PC-9 (cell line): ENCODE results near the gene GDPD4. TPM values are rescaled to one million over a fixed set of nuclear protein-coding genes. Genes with fewer than 3 reads are reported as not detected.

Experiments
- BruUV-seq: library from RNA; stranded (reverse); fragments of 400-500 nt; replicated peaks from 2 replicates; lab custom pipeline; 2021; lab: Mats Ljungman, UMichigan
- CTCF ChIA-PET: fragments of 300-600 bp; sonication (Branson Sonifier 250); formaldehyde crosslinking; loops from one replicate; lab custom pipeline; 2022; ENCODE audit warnings: antibody characterized with exemption; lab: Charles Lee
- POLR2A ChIA-PET: fragments of 300-600 bp; sonication (Branson Sonifier 250); formaldehyde crosslinking; loops from one replicate; lab custom pipeline; 2022; ENCODE audit warnings: antibody characterized with exemption; ENCODE audit not compliant: unreplicated experiment; lab: Charles Lee
- DNase-seq, 2 experiments: peaks; one replicate each; pipeline versions ENCODE4 v3.0.0 to v3.0.0-alpha.2; 2015 to 2022; ENCODE audit warnings: mixed read lengths in 1 of 2
- H2AFZ ChIP-seq: fragments of 200-600 bp; sonication (generic); 2 replicates; pipeline ENCODE4 v1.8.1; 2017; ENCODE audit warnings: antibody characterized with exemption
- H3F3A ChIP-seq: fragments of 200-600 bp; sonication (generic); 2 replicates; pipeline ENCODE4 v1.8.1; 2017; ENCODE audit warnings: antibody characterized with exemption, mild to moderate bottlenecking, low read depth; ENCODE audit not compliant: insufficient read depth
- H3K27ac ChIP-seq: fragments of 200-600 bp; sonication (generic); 2 replicates; pipeline ENCODE4 v1.6.1; 2016; ENCODE audit warnings: mixed run types
- H3K27me3 ChIP-seq: fragments of 200-600 bp; sonication (generic); 2 replicates; pipeline ENCODE4 v1.6.1; 2016; ENCODE audit warnings: low read depth, mixed run types; ENCODE audit not compliant: insufficient read depth
- H3K36me3 ChIP-seq: fragments of 200-600 bp; sonication (generic); 2 replicates; pipeline ENCODE4 v1.6.1; 2016; ENCODE audit warnings: low read depth, mixed run types
- H3K4me1 ChIP-seq: fragments of 200-600 bp; sonication (generic); replicated peaks from 2 replicates; pipeline ENCODE4 v1.6.1; 2016; ENCODE audit warnings: mixed run types; ENCODE audit not compliant: insufficient read depth
- H3K4me2 ChIP-seq: fragments of 200-600 bp; sonication (generic); 2 replicates; pipeline ENCODE4 v1.6.1; 2017; ENCODE audit warnings: mixed run types
- H3K4me3 ChIP-seq: fragments of 200-600 bp; sonication (generic); 2 replicates; pipeline ENCODE4 v1.6.1; 2016; ENCODE audit warnings: mixed run types
- H3K79me2 ChIP-seq: fragments of 200-600 bp; sonication (generic); 2 replicates; pipeline ENCODE4 v1.6.1; 2017; ENCODE audit warnings: low read depth, mixed run types
- H3K9me2 ChIP-seq: fragments of 200-600 bp; sonication (generic); 2 replicates; pipeline ENCODE4 v1.8.1; 2017; ENCODE audit warnings: mild to moderate bottlenecking; ENCODE audit not compliant: insufficient read depth
- H3K9me3 ChIP-seq: fragments of 200-600 bp; sonication (generic); 2 replicates; pipeline ENCODE4 v1.8.1; 2016; ENCODE audit warnings: low read depth; ENCODE audit not compliant: insufficient read depth
- H4K20me1 ChIP-seq: fragments of 200-600 bp; sonication (generic); 2 replicates; pipeline ENCODE4 v1.8.1; 2017; ENCODE audit not compliant: insufficient read depth
- CTCF ChIP-seq: fragments of 200-600 bp; sonication (generic); conservative IDR thresholded peaks from 2 replicates; pipeline ENCODE4 v1.6.1; 2017; ENCODE audit warnings: mixed run types, antibody characterized with exemption, mild to moderate bottlenecking, moderate library complexity
- EZH2 ChIP-seq: fragments of 200-600 bp; sonication (generic); IDR thresholded peaks from 2 replicates; pipeline ENCODE4 v1.8.0; 2017; ENCODE audit warnings: antibody characterized with exemption, low read depth
- intact Hi-C: fragments of 100-400 bp; cut with micrococcal nuclease; formaldehyde crosslinking; loops from one replicate; pipeline ENCODE4 v1.10.0; 2022; ENCODE audit not compliant: unreplicated experiment
- total RNA-seq: library from RNA; stranded (reverse); gene quantifications from 2 replicates; pipeline ENCODE4 v1.2.3, GENCODE V29; 2021

The GDPD4 gene
- total RNA-seq, 1 experiment from 2014 or later: not detected

- no peaks in the 10 kb centered on the region for H3K9me2 ChIP-seq
- H4K20me1 ChIP-seq: no peaks in the 10 kb centered on the region
- H3K4me3 ChIP-seq: no peak overlapping the region
- no peaks in the 10 kb centered on the region for H3K79me2 ChIP-seq
- no peak for TF ChIP-seq EZH2
- TF ChIP-seq CTCF: no peak
- POLR2A ChIA-PET: no interaction called here
- H2AFZ ChIP-seq: no peak overlapping the region
- H3K27me3 ChIP-seq: no peaks in the 10 kb centered on the region
- H3K27ac ChIP-seq: no peak overlapping the region
- H3K4me2 ChIP-seq: no peak overlapping the region
- no peaks in the 10 kb centered on the region for H3F3A ChIP-seq
- no peaks in the 10 kb centered on the region for H3K9me3 ChIP-seq
- no peaks in the 10 kb centered on the region for H3K36me3 ChIP-seq
- CTCF ChIA-PET: interaction anchor here (0.7 to 2.7 kb wide), 5 partner anchors 104 to 362 kb away, joined by 3 to 26 read pairs (median 5); no protein-coding TSS in a partner anchor
- peaks cover 8% of the 10 kb centered on the region for H3K4me1 ChIP-seq
- DNase-seq: no peak
- BruUV-seq: no TSS peak
- intact Hi-C loops: loop anchor here (1.0 to 10.0 kb wide), 2 partner anchors 105 to 190 kb away; no protein-coding TSS in a partner anchor
Observed at GRCh38 chr11:77195071-77195755, 106.3 kb downstream of the GDPD4 start.

- H3K9me3 ChIP-seq: no peaks in the 10 kb centered on the region
- H3K27ac ChIP-seq: no peak overlapping the region
- intact Hi-C loops: loop anchor here (5.0 to 10.0 kb wide), 2 partner anchors 191 to 278 kb away; partner anchors contain the start of gene PAK1
- no peak overlapping the region for H2AFZ ChIP-seq
- H3K36me3 ChIP-seq: no peaks in the 10 kb centered on the region
- H3K4me1 ChIP-seq: peaks cover 8% of the 10 kb centered on the region
- no peaks in the 10 kb centered on the region for H3K9me2 ChIP-seq
- CTCF ChIA-PET: interaction anchor here (2.7 kb wide), 1 partner anchor 354 kb away, joined by 26 read pairs; no protein-coding TSS in a partner anchor
- POLR2A ChIA-PET: interaction anchor here (0.5 kb wide), 1 partner anchor 382 kb away, joined by 5 read pairs; no protein-coding TSS in a partner anchor
- no peaks in the 10 kb centered on the region for H3K79me2 ChIP-seq
- no peaks in the 10 kb centered on the region for H4K20me1 ChIP-seq
- no peaks in the 10 kb centered on the region for H3K27me3 ChIP-seq
- TF ChIP-seq CTCF: no peak
- TF ChIP-seq EZH2: no peak
- H3F3A ChIP-seq: no peaks in the 10 kb centered on the region
- no peak overlapping the region for H3K4me3 ChIP-seq
- no TSS peak for BruUV-seq
- DNase-seq: no peak
- no peak overlapping the region for H3K4me2 ChIP-seq
Observed at GRCh38 chr11:77193911-77194830, 107.3 kb downstream of the GDPD4 start.

GRCh38 chr11:77193167-77193566, 108.3 kb downstream of the GDPD4 start:
- H3F3A ChIP-seq: no peaks in the 10 kb centered on the region
- no peaks in the 10 kb centered on the region for H4K20me1 ChIP-seq
- H3K4me3 ChIP-seq: no peak overlapping the region
- TF ChIP-seq EZH2: no peak
- no peak for TF ChIP-seq CTCF
- no peaks in the 10 kb centered on the region for H3K9me2 ChIP-seq
- intact Hi-C loops: loop anchor here (5.0 to 10.0 kb wide), 2 partner anchors 192 to 279 kb away; partner anchors contain the start of gene PAK1
- no peaks in the 10 kb centered on the region for H3K79me2 ChIP-seq
- ChIA-PET POLR2A (no interaction called here), CTCF (no interaction called here)
- no peaks in the 10 kb centered on the region for H3K36me3 ChIP-seq
- H3K27ac ChIP-seq: no peak overlapping the region
- H3K4me2 ChIP-seq: no peak overlapping the region
- no TSS peak for BruUV-seq
- no peak overlapping the region for H2AFZ ChIP-seq
- no peaks in the 10 kb centered on the region for H3K27me3 ChIP-seq
- no peaks in the 10 kb centered on the region for H3K9me3 ChIP-seq
- DNase-seq: no peak
- peaks cover 8% of the 10 kb centered on the region for H3K4me1 ChIP-seq
